GM21423 (cell line): ENCODE measurements around the gene ATP11A.
"Not testable (repeated sequence)": the region's sequence is repeated elsewhere in the genome, so short reads cannot be mapped to it uniquely, and the experiment has no call there.

Source experiments
- ATAC-seq: cut with Tn5 transposase; IDR thresholded peaks from one replicate; pipeline ENCODE4 v1.9.1; 2021; ENCODE audit warnings: mild to moderate bottlenecking, moderate library complexity; ENCODE audit not compliant: unreplicated experiment

The ATP11A gene

DNA sequence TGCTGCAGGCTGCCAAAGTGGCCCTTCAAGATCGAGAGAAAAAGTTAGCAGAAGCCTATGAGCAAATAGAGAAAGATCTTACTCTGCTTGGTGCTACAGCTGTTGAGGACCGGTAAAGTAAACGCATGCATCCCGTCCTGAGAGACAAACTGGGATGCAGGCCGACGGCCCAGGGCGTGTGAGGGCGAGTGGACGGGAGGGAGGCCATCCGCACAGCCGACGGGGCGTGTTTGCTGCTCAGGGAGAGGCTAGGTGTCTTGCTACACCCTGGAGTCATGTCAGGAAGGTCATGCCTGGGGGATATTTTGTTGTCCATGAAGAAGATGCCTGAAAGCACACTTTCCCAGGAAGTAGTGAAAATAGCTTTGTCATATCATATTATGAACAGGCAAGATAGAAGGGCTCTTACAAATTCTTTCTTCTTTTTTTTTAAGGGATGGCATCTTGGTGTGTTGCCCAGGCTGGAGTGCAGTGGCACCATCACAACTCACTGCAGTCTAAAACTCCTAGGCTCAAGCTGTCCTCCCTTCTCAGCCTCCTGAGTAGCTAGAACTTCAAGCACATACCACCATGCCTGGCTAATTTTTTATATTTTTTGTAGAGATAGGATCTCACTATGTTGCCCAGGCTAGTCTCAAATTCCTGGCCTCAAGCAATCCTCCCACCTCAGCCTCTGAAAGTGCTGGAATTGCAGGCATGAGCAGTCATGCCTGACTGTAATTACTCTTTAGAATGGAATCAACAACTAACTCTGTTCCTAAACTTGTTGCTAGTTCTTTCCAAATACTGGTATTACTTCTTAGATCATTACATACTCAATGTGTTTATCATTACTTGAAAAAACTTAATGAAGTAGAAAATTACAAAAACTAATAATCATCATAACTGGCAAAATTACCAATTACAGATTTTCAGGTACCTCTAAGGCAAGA lies 161.5 kb downstream of the ATP11A start:
- ATAC-seq = no peak

DNA sequence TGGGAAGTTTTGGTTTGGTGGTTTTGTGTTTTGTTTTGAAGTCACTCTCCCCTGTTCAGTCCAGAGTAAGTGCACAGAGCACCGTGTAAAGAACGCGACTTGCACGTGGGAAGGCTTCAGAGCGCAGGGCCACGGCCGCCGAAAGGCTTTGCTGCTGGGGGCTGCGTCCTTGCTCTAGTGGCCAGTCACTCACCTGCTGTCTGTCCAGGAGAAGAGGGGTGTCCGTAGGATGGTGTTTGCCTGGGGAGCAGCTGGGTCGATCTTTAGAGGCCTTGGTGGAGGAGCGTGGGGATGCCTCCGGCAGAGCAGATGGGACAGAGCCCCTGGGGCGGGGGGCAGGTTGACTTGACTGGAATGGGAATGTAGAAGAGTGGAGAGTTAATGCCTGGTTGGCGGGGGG lies 162.6 kb downstream of the ATP11A start:
- ATAC-seq = no peak

DNA sequence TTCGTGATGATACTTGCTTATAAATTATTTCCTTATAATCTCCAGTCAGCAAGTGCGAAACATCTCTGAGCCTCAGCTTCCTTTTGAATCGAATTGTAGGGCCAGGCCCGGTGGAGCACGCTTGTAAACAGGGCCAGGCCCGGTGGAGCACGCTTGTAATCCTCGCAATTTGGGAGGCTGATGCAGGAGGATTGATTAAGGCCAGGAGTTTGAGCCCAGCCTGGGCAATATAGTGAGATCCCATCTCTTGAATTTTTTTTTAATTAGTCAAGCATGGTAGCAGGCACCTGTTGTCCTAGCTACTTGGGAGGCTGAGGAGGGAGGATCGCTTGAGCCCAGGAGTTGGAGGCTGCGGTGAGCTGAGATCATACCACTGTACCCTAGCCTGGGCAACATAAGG lies 163.0 kb downstream of the ATP11A start:
- no peak for ATAC-seq

DNA sequence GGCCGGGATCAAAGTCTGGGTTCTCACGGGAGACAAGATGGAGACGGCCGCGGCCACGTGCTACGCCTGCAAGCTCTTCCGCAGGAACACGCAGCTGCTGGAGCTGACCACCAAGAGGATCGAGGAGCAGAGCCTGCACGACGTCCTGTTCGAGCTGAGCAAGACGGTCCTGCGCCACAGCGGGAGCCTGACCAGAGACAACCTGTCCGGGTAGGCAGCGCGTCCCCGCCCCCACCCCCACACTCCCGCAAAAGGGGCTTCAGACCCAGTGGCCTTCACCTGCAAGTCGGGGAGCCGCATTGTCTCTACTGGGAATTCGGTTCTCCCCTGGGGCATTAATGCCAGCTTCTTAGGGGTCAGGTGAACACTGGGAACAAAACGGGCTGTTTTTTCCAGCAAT lies 164.5 kb downstream of the ATP11A start:
- ATAC-seq = no peak

DNA sequence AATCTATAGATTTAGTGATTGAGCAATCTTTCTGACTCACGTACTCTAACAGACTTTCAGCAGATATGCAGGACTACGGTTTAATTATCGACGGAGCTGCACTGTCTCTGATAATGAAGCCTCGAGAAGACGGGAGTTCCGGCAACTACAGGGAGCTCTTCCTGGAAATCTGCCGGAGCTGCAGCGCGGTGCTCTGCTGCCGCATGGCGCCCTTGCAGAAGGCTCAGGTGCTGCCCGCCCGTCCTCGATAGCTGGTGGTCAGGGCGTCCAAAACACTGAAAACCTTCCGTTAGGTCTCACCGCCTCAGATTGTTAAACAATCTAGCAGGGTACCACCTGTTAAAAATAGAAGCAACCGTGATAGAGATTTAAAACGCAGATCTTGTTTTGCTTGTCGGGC lies 166.0 kb downstream of the ATP11A start:
- ATAC-seq = no peak

DNA sequence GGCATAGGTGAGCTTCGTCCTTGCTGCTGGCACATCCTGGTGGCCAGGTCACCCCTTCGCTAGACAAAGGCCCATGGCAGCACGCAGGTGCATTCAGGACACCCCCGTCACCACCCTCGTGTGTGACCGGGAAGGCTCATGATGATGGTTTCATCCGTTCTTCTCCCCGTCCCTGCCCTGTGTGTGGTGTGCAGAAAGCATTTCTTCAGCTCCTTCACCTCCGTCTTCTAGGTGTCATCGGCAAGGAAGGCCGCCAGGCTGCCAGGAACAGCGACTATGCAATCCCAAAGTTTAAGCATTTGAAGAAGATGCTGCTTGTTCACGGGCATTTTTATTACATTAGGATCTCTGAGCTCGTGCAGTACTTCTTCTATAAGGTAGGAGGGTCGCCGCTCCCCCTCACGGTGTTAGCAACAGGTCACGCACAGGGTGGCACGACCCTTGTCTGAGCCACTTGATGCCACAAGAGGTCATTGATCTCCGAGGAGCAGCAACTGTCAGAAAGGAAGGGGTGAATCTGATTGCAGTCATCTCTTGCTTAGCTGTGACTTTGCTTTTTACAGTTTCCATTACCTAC lies 168.2 kb downstream of the ATP11A start:
- no peak for ATAC-seq

DNA sequence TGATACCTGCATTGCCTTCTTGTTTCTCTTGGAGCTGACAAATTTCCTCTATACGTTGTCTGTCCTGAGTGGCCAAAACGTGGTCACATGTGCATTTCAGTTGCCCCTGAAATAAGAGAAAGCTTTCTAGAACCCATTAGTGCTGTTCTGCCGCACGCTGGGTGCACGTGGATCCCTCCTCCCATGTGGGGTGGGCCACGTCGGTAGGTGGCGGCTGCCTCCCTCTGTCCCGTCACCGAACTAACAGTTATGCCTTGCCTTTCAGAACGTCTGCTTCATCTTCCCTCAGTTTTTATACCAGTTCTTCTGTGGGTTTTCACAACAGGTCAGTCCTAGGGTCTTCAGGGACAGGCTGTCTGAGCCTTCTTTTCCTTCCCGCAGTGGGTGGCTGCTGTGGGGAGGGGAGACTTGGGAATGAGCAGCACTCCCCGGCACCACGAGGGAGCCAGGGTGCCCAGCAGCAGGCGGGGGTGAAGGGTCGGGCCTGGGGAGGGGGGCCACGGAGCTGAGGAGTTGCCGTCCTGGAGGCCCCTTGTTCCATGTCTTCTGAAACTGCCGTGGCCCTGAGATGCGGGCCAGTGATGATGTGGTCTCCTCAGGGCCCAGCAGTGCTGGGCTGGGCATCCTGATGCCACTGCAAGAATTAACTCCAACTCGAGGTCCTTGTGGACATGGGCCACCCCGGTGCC lies 169.4 kb downstream of the ATP11A start:
- no peak for ATAC-seq

DNA sequence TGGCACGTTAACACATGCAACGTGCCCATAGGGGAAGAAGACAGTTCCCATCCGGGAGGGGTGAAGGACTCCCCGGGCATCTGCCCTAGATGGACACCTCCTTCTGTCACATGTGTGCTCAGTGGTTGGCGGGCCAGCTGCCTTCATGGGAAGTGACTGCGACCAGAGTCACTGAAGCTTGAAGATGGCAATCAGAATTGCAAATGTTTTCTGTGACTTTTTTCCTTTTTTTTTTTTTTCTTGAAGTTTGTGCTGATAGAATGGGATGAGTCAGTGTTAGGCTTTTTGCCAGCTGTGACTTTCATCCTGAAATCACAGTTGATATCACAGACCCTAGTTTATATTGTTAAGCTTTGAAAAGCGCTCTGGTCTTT lies 170.0 kb downstream of the ATP11A start:
- ATAC-seq = peak; percentile 97

DNA sequence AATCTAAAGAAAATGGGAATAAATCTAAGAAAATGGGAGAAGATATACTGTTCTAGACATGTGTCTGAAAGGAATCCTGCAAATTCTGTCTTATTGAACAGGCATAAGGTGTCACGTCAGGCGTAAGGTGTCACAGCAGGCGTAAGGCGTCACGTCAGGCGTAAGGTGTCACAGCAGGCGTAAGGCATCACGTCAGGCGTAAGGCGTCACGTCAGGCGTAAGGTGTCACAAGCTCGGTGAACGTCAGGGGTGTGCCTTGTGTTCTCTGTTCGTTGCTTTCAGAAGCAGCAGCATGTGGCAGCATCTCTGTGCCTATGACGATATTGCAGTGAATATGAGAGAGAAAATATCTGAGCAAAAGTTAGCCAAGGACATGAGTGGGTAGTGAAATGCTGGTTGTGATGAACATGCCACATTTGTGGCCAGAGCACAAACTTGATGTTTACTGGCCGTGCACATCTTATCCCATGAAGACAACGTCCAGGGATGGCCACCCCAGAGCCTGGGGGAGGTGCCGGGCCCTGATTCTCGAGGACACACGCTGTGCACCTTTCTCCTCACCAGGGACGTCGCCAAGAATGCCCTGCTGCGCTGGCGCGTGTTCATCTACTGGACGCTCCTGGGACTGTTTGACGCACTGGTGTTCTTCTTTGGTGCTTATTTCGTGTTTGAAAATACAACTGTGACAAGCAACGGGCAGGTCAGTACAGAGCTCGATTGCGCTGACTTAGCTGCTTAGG lies 172.2 kb downstream of the ATP11A start:
- ATAC-seq = no peak

DNA sequence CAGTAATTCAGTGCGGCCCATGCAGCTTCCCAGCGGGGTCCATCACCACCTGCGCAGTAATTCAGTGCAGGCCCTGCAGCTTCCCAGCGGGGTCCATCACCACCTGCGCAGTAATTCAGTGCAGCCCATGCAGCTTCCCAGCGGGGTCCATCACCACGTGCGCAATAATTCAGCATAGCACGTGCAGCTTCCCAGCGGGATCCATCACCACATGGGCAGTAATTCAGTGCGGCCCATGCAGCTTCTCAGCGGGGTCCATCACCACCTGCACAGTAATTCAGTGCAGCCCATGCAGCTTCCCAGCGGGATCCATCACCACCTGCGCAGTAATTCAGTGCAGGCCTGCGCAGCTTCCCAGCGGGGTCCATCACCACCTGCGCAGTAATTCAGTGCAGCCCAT lies 173.5 kb downstream of the ATP11A start:
- ATAC-seq = not testable (repeated sequence)

DNA sequence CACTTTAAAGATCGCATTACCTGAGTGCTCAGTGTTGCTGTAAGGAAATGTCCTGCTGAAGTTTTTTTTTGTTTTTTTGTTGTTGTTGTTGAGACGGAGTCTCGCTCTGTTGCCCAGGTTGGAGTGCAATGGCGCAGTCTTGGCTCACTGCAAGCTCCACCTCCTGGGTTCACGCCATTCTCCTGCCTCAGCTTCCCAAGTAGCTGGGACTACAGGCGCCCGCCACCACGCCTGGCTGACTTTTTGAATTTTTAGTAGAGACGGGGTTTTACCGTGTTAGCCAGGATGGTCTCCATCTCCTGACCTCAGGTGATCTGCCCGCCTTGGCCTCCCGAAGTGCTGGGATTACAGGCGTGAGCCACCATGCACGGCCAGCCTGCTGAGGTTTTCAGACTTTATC lies 175.6 kb downstream of the ATP11A start:
- ATAC-seq = not testable (repeated sequence)

DNA sequence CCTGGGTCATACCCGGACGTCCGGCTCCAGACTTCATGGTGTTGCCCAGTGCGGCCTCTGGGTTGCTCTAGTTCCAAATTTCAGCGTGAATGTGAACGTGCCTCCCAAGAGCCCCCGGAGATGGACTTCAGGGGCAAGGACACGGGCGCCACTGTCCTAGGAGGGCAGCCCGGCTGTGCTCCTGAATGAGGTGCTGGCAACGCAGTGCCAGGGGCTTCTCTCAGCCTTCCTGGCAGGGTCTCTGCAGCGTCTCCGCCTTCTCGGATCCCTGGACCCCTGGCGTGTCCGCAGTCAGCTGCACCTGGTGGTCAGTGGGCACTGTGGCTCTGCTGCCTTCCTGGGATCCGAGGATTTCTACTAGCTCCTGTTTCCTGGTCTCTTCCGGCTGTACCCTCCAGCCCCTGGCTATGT lies 177.5 kb downstream of the ATP11A start:
- ATAC-seq = no peak

DNA sequence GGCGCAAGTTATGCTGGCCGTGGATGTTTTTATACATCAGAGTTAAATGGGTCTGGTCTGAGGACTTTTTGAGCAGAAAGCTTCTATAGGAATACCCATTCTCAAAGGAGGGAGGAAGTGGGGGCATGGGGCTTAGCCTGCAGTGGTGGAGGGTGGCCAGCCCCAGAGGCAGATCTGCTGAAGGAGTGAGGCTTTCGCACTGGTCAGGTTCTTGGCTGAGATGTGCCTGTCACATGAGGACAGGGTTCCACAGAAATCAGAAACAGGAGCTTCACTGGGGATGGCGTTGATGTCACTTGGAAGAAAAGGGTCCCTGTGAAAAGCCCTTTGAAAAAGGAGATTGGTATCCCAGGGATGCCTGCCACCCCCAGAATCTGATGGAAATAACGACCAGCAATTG lies 178.5 kb downstream of the ATP11A start:
- no peak for ATAC-seq

DNA sequence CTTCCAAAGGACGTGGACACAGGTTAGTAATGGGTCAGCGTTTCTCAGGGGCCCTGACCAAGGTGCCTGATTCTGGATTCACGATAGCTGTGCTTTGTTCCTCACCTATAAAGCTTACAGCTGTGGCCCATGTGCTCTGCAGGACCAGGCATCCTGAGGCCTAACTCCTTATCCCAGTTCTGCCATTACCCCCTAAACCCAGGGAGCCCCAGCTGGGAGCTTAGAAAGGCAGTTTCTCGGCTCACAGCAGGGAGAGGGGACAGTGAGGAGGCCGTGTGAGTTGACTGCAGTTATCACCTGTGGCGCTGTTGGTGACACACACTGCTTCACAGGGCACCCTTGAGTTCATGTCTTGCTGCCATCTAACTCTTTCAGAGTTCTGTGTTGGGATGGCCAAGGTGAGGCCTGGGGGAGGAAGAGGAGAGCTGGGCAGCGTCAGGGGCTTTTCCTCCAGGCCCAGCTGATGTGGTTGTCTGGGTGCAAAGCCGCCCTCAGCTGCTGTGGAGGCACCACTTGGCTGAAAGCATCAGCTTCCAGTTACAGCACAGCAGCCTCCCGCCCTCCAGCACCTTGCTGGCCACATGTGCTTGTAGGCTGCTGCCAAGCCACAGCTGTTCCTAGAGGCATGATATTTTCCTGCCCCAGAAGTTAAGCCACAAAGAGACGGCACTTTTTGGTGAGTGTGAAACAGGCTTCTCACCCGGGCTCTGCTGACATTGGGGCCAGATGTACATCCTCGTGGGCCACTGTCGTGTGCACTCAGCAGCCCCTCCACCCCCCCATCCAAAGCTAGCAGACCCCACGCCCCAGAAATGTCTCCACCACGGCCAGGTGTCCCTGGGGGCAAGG lies 179.6 kb downstream of the ATP11A start:
- no peak for ATAC-seq

DNA sequence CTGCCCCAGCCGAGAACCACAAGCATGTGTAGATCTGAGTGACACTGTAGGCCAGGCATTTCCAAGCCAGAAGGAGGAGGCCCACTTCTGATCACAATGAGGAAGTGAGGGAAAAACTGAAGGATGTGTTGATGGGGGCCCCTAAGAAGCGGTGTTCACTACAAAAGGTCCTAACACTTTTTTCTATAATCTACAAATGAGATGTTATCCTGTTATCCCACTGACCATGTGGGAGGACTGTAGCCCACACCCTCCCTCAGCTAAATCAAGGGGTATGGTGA lies 180.2 kb downstream of the ATP11A start:
- ATAC-seq = no peak

DNA sequence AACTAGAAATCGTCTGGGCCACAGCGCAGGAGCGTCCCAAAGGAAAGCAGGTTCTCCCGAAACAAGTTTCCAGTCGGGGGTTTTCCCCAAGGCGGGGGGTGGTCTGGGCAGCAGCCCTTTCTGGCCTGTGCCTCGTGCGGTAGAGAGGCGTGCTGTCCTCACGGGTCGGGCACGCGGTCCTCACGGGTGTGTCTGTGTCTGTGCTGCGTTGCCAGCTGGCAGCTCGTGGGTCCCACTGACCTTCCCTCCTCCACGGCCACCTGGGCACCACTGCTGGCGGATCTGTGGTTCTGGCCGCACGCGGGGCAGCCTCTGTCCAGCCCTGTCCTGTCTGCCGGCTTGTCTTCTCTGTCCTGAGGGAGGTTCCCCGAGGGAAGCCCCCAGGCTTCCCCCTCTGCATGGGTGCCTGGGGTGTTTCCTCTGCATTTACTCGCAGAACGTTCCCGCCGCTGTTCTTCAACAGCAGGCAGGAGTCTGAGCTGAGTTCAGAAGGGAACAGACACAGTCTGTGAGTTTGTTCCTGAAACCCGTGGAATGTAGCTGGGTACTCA lies 181.0 kb downstream of the ATP11A start:
- ATAC-seq = no peak

DNA sequence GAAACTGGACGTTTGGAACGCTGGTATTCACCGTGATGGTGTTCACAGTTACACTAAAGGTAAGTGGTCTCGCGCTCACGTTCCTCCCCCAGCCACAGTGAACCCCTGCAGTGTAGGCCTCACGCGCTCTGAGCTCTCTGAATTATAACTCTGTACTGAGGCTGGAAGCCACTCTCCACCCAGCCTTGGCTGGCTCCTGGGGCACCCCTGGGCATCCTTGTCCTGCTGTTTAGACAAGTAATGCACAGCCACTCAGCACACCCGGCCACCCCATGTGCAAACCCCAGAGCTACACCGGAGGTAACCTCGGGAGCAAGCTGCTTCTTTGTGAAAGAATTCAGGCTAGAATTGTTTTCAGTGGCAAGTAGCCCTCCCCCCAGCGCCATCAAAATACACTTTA lies 181.9 kb downstream of the ATP11A start:
- ATAC-seq = no peak

DNA sequence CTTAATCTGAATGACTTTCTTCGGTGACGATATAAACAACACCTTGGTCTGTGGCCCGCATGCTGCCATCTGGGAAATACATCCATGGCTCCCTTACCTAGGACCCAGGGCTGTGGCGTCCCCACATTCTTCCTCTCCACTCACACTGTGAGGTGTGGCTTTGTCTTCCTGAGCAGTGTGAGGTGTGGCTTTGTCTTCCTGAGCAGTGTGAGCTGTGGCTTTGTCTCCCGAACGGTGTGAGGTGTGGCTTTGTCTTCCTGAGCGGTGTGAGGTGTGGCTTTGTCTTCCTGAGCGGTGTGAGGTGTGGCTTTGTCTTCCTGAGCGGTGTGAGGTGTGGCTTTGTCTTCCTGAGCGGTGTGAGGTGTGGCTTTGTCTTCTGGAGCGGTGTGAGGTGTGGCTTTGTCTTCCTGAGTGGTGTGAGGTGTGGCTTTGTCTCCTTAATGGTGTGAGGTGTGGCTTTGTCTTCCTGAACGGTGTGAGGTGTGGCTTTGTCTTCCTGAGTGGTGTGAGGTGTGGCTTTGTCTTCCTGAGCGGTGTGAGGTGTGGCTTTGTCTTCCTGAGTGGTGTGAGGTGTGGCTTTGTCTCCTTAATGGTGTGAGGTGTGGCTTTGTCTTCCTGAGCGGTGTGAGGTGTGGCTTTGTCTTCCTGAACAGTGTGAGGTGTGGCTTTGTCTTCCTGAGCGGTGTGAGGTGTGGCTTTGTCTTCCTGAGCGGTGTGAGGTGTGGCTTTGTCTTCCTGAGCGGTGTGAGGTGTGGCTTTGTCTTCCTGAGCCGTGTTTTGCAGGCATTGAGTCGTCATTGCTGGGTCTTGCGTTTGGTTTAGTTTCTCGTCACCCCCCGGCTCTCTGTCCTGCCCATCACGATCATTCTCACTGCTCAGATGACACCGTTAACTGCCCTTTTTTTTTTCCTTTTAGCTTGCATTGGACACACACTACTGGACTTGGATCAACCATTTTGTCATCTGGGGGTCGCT lies 183.1 kb downstream of the ATP11A start:
- ATAC-seq = peak; percentile 38
